CD4-positive, alpha-beta T cell (primary cell): ENCODE measurements around the gene CDH22. TPM values are rescaled to one million over a fixed set of nuclear protein-coding genes. Genes with fewer than 3 reads are reported as not detected.
A peak's percentile ranks its signal among the peaks of the same experiment; 100 is the strongest.

ENCODE experiments used
- ATAC-seq: fragments of 200-7000 bp; cut with Tn5 transposase; one replicate; pipeline ENCODE4 v1.10.0; 2022; ENCODE audit warnings: mild to moderate bottlenecking; ENCODE audit not compliant: poor library complexity
- CTCF ChIA-PET: fragments of 350-600 bp; sonication (Branson Sonifier 250); formaldehyde crosslinking; loops from one replicate; lab custom pipeline; 2021; ENCODE audit warnings: antibody characterized with exemption, inconsistent platforms; lab: Charles Lee
- POLR2A ChIA-PET: fragments of 350-600 bp; sonication (Branson Sonifier 250); formaldehyde crosslinking; loops from one replicate; lab custom pipeline; 2021; ENCODE audit warnings: antibody characterized with exemption, inconsistent platforms; lab: Charles Lee
- DNase-seq, 14 experiments: peaks; one replicate each; pipeline ENCODE4 v3.0.0-alpha.2; 2013 to 2020; ENCODE audit warnings: mixed read lengths in 2 of 14
- H3K27ac ChIP-seq, 2 donors: one replicate each; pipeline versions ENCODE4 v1.5.1 to v1.7.0; 2013; ENCODE audit warnings: low read length in 2 of 2, low read depth in 1 of 2, mild to moderate bottlenecking in 1 of 2
- H3K27me3 ChIP-seq, 2 experiments: 1 replicate in 1 of 2; 2 replicates in 1 of 2; pipeline versions ENCODE4 v1.6.1 to v1.7.0; 2013; ENCODE audit warnings: low read length in 2 of 2, control low read depth in 1 of 2, mild to moderate bottlenecking in 1 of 2, moderate library complexity in 1 of 2; ENCODE audit not compliant: insufficient read depth in 2 of 2, control insufficient read depth in 1 of 2
- H3K36me3 ChIP-seq: one replicate; pipeline ENCODE4 v1.6.1; 2013; ENCODE audit warnings: low read length, control low read depth; ENCODE audit not compliant: insufficient read depth
- H3K4me1 ChIP-seq: one replicate; pipeline ENCODE4 v1.6.1; 2013; ENCODE audit warnings: low read length, control low read depth; ENCODE audit not compliant: insufficient read depth
- H3K4me3 ChIP-seq: one replicate; pipeline ENCODE4 v1.5.1; 2013; ENCODE audit warnings: mild to moderate bottlenecking, low read length, moderate library complexity
- H3K9me3 ChIP-seq, 2 experiments: 1 replicate in 1 of 2; 2 replicates in 1 of 2; pipeline versions ENCODE4 v1.6.1 to v1.7.0; 2013; ENCODE audit warnings: low read length in 2 of 2, mild to moderate bottlenecking in 2 of 2, control low read depth in 1 of 2, moderate library complexity in 1 of 2; ENCODE audit not compliant: control insufficient read depth in 1 of 2, insufficient read depth in 1 of 2
- H3K27ac Mint-ChIP-seq: one replicate; pipeline ENCODE4 v1.8.0; 2020; ENCODE audit warnings: mixed read lengths
- H3K27me3 Mint-ChIP-seq: one replicate; pipeline ENCODE4 v1.8.0; 2021; ENCODE audit warnings: mixed read lengths
- H3K36me3 Mint-ChIP-seq: one replicate; pipeline ENCODE4 v1.8.0; 2021; ENCODE audit warnings: low read depth, mixed read lengths
- H3K4me1 Mint-ChIP-seq: one replicate; pipeline ENCODE4 v1.8.0; 2021; ENCODE audit warnings: low read depth, mixed read lengths
- H3K4me3 Mint-ChIP-seq: one replicate; pipeline ENCODE4 v1.8.0; 2020; ENCODE audit warnings: mild to moderate bottlenecking, mixed read lengths
- H3K9me3 Mint-ChIP-seq: one replicate; pipeline ENCODE4 v1.8.0; 2020; ENCODE audit warnings: mixed read lengths
- intact Hi-C, 2 experiments: fragments of 100-400 bp; cut with DNase I in 1 of 2; cut with micrococcal nuclease in 1 of 2; formaldehyde crosslinking; loops; one replicate each; pipeline versions ENCODE4 v1.15.1 to v1.9.0; 2023 to 2025; cut with DNase I, micrococcal nuclease
- total RNA-seq, 174 experiments: library from RNA in 2 of 174; stranded (reverse) in 2 of 174; gene quantifications; one replicate each; pipeline ENCODE4 v1.2.3 and lab custom pipeline; 2021 to 2026
- TF ChIP-seq, protein P1 (sequence below): fragments of 200-600 bp; IDR thresholded peaks from one replicate; pipeline ENCODE4 v1.8.0; 2022; ENCODE audit warnings: antibody characterized with exemption, mild to moderate bottlenecking

CDH22 gene
- total RNA-seq, 2 experiments from 2014 or later = not detected

DNA sequence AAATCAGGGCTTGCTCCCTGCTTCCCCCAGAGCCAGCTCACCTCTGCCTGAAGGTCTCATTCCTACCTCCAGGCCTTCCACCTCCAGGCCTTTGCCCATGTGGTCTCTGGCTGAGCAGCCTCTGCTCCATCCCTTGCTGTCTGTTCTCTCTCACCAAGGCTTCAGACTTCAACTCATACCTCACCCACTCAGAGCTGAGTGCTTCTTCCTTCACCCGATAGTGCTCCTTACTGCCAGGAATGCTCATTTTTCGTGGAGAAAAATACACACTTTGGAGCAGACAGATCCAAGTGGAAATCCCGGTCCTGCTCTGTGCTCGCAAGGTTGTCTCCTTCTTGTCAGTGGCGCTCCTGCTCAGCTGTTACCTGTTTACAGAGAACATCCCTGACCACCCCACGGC is 7.0 kb upstream of the CDH22 start:
- Mint-ChIP-seq H3K4me3 (no peak overlapping the region), H3K27me3 (peaks cover 85% of the 10 kb centered on the region), H3K27ac (no peak overlapping the region), H3K9me3 (no peaks in the 10 kb centered on the region), H3K4me1 (peaks cover 11% of the 10 kb centered on the region), H3K36me3 (no peaks in the 10 kb centered on the region)
- intact Hi-C loops = no loop called here
- H3K4me3 ChIP-seq = no peak overlapping the region
- H3K27me3 ChIP-seq = peaks cover 63 to 80% of the 10 kb centered on the region in 2 experiments
- ChIA-PET CTCF (interaction anchor here (0.9 kb wide), 1 partner anchor 8 kb away, joined by 3 read pairs; no protein-coding TSS in a partner anchor), POLR2A (no interaction called here)
- DNase-seq = no peak
- ATAC-seq = no peak
- TF ChIP-seq, protein P1, sequence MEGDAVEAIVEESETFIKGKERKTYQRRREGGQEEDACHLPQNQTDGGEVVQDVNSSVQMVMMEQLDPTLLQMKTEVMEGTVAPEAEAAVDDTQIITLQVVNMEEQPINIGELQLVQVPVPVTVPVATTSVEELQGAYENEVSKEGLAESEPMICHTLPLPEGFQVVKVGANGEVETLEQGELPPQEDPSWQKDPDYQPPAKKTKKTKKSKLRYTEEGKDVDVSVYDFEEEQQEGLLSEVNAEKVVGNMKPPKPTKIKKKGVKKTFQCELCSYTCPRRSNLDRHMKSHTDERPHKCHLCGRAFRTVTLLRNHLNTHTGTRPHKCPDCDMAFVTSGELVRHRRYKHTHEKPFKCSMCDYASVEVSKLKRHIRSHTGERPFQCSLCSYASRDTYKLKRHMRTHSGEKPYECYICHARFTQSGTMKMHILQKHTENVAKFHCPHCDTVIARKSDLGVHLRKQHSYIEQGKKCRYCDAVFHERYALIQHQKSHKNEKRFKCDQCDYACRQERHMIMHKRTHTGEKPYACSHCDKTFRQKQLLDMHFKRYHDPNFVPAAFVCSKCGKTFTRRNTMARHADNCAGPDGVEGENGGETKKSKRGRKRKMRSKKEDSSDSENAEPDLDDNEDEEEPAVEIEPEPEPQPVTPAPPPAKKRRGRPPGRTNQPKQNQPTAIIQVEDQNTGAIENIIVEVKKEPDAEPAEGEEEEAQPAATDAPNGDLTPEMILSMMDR = no peak
- H3K27ac ChIP-seq = no peak overlapping the region
- H3K4me1 ChIP-seq = peaks cover 13% of the 10 kb centered on the region
- peaks cover 0 to 10% of the 10 kb centered on the region in 2 experiments for H3K9me3 ChIP-seq
- no peaks in the 10 kb centered on the region for H3K36me3 ChIP-seq

DNA sequence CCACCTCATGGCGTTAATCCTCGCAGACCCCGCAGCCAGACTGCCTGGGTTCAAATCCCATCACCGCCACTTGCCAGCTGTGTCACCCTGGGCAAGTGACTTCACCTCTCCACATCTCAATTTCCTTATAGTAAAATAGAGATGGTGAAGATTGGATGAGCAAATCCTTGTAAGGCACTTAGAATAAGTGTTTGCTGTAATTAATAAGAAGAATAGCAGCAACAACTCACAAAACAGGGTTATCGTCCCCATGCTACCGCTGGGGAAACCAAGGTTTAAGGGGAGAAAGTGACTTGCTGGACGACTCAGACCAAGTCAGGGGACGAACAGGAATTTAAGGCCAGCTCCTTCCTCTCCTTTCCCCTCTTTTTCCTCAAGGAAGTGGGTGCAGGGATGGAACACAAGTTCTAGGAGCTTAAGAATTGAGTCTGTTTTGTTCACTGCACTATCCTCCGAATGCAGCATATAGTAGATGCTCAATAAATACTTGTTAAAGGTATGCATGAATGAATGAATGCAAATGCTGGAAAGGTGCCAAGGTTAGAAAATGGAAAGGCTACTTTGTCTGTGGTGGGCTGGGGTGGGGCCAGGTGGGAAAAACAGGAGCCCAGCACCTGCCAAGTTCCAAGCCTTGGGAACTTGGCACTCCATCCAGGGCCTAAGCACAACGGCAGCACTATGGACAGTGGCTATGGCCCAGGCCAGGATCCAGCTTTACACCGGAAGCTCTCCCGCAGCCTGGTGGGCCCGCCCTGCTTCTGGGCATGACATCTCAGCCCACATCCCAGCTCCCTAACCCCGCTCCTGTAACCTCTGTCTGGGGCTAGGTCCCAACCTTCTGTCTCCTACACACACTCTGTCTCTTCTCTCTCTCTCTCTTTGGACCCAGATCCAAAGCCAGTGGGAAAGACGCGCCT is 4.9 kb upstream of the CDH22 start:
- Mint-ChIP-seq H3K4me3 (no peak overlapping the region), H3K9me3 (no peaks in the 10 kb centered on the region), H3K27me3 (peaks cover 93% of the 10 kb centered on the region), H3K36me3 (no peaks in the 10 kb centered on the region), H3K4me1 (peaks cover 23% of the 10 kb centered on the region), H3K27ac (no peak overlapping the region)
- Histone ChIP-seq H3K4me1 (peaks cover 18% of the 10 kb centered on the region), H3K4me3 (no peak overlapping the region), H3K9me3 (peaks cover 0 to 10% of the 10 kb centered on the region in 2 experiments), H3K27me3 (peaks cover 76 to 92% of the 10 kb centered on the region in 2 experiments), H3K27ac (no peak overlapping the region), H3K36me3 (no peaks in the 10 kb centered on the region)
- TF ChIP-seq, protein P1 = no peak
- POLR2A ChIA-PET = no interaction called here
- DNase-seq = no peak
- CTCF ChIA-PET = no interaction called here
- no peak for ATAC-seq
- intact Hi-C loops = no loop called here

GRCh38 chr20:46312075-46312944 is 4.0 kb upstream of the CDH22 start:
- Histone ChIP-seq H3K4me1 (peaks cover 22% of the 10 kb centered on the region), H3K9me3 (peaks cover 0 to 5% of the 10 kb centered on the region in 2 experiments), H3K36me3 (no peaks in the 10 kb centered on the region), H3K4me3 (no peak overlapping the region), H3K27me3 (peaks cover 70 to 89% of the 10 kb centered on the region in 2 experiments), H3K27ac (no peak overlapping the region)
- H3K9me3 Mint-ChIP-seq = no peaks in the 10 kb centered on the region
- TF ChIP-seq, protein P1 = no peak
- DNase-seq (peak in 4 of 14 experiments; percentile 4 to 32 (median 12)), ATAC-seq (peak; percentile 33)
- H3K4me3 Mint-ChIP-seq = no peak overlapping the region
- ChIA-PET CTCF (no interaction called here), POLR2A (no interaction called here)
- peaks cover 84% of the 10 kb centered on the region for H3K27me3 Mint-ChIP-seq
- no peak overlapping the region for H3K27ac Mint-ChIP-seq
- H3K36me3 Mint-ChIP-seq = no peaks in the 10 kb centered on the region
- H3K4me1 Mint-ChIP-seq = peaks cover 23% of the 10 kb centered on the region
- intact Hi-C loops = no loop called here
